K562 (cell line): Measurements from ENCODE around the gene RRAD. TPM values are rescaled to one million over a fixed set of nuclear protein-coding genes. Genes with fewer than 3 reads are reported as not detected.
A peak's percentile ranks its signal among the peaks of the same experiment; 100 is the strongest.

Experiments
- ATAC-seq: fragments of 200-7000 bp; cut with Tn5 transposase; 3 replicates; pipeline ENCODE4 v1.9.1; 2020; ENCODE audit warnings: moderate library complexity
- BruUV-seq: library from RNA; stranded (reverse); fragments of 400-500 nt; replicated peaks from 2 replicates; lab custom pipeline; 2021; lab: Mats Ljungman, UMichigan
- CTCF ChIA-PET: fragments of 300-600 bp; formaldehyde crosslinking; extraction: SDS; loops from one replicate; lab custom pipeline; 2021; ENCODE audit warnings: low intra/inter-chr PET ratio; lab: Yijun Ruan, JAX
- POLR2A ChIA-PET: fragments of 300-600, 350-650 bp; sonication (Branson Sonifier 250); formaldehyde crosslinking; extraction: SDS; loops from one replicate; lab custom pipeline; 2021; ENCODE audit warnings: antibody characterized with exemption, inconsistent platforms; lab: Yijun Ruan, JAX
- DNase-seq, 4 experiments: peaks; one replicate each; pipeline versions ENCODE4 v3.0.0 to v3.0.0-alpha.2; 2011 to 2018; ENCODE audit warnings: low spot score in 3 of 4, mixed read lengths in 3 of 4; ENCODE audit errors: extremely low read depth in 1 of 4
- FAIRE-seq: peaks from 2 replicates; lab custom pipeline; 2011; peaks lifted over from hg19 to GRCh38; lab: Jason Lieb, UNC
- H2AFZ ChIP-seq: 2 replicates; pipeline ENCODE4 v1.6.0; 2011; ENCODE audit warnings: low read depth, low read length, control low read depth, inconsistent platforms
- H3K27ac ChIP-seq: fragments of 200-600 bp; 3 replicates; pipeline ENCODE4 v1.8.0; 2011; ENCODE audit warnings: low read depth, mild to moderate bottlenecking, control low read depth, inconsistent platforms, low read length, moderate library complexity, mixed read lengths; ENCODE audit errors: extremely low read depth
- H3K27me3 ChIP-seq, 2 experiments: fragments of 300-600 bp in 1 of 2; 2 replicates in 1 of 2; 3 replicates in 1 of 2; pipeline versions ENCODE4 v1.6.0 to v1.8.0; 2011; ENCODE audit warnings: inconsistent platforms in 2 of 2, low read length in 2 of 2, mild to moderate bottlenecking in 1 of 2, mixed read lengths in 1 of 2, moderate library complexity in 1 of 2; ENCODE audit not compliant: control insufficient read depth in 2 of 2, insufficient read depth in 2 of 2
- H3K36me3 ChIP-seq: fragments of 300-600 bp; 3 replicates; pipeline ENCODE4 v1.8.0; 2011; ENCODE audit warnings: mild to moderate bottlenecking, low read length, inconsistent platforms; ENCODE audit not compliant: control insufficient read depth, insufficient read depth
- H3K4me1 ChIP-seq, 2 experiments: fragments of 200-600 bp in 1 of 2; replicated peaks in 1 of 2; 2 replicates in 1 of 2; 3 replicates in 1 of 2; pipeline versions ENCODE4 v1.5.1 to v1.8.0; 2011; ENCODE audit warnings: inconsistent platforms in 2 of 2, low read length in 2 of 2, mild to moderate bottlenecking in 1 of 2, mixed read lengths in 1 of 2, moderate library complexity in 1 of 2; ENCODE audit not compliant: control insufficient read depth in 2 of 2, insufficient read depth in 2 of 2
- H3K4me2 ChIP-seq: 2 replicates; pipeline ENCODE4 v1.6.1; 2011; ENCODE audit warnings: low read length, control low read depth, inconsistent platforms, mixed read lengths; ENCODE audit not compliant: insufficient read depth
- H3K4me3 ChIP-seq: fragments of 200-600 bp; sonication (generic), shearing (Covaris generic); 2 replicates; pipeline ENCODE4 v1.5.1; 2016; ENCODE audit warnings: control low read depth, inconsistent platforms
- H3K79me2 ChIP-seq: fragments of 200-600 bp; 3 replicates; pipeline ENCODE4 v1.8.0; 2011; ENCODE audit warnings: low read length, inconsistent platforms; ENCODE audit not compliant: control insufficient read depth, insufficient read depth
- H3K9ac ChIP-seq, 2 experiments: 2 replicates each; pipeline versions ENCODE4 v1.6.0 to v1.6.1; 2011; ENCODE audit warnings: low read depth in 2 of 2, low read length in 2 of 2, control low read depth in 1 of 2, inconsistent platforms in 1 of 2, mild to moderate bottlenecking in 1 of 2, mixed read lengths in 1 of 2; ENCODE audit not compliant: insufficient read depth in 1 of 2
- H3K9me1 ChIP-seq: one replicate; pipeline ENCODE4 v1.6.0; 2011; ENCODE audit warnings: inconsistent platforms, mild to moderate bottlenecking, low read length, moderate library complexity; ENCODE audit not compliant: control insufficient read depth, insufficient read depth
- H3K9me3 ChIP-seq: replicated peaks from 2 replicates; pipeline ENCODE4 v1.5.1; 2011; ENCODE audit warnings: low read depth, low read length, inconsistent platforms; ENCODE audit not compliant: control insufficient read depth, insufficient read depth
- H4K20me1 ChIP-seq: replicated peaks from 2 replicates; pipeline ENCODE4 v1.6.1; 2011; ENCODE audit warnings: low read length, inconsistent platforms, mixed read lengths; ENCODE audit not compliant: control insufficient read depth, insufficient read depth
- ARHGAP35 ChIP-seq: fragments of 450-650 bp; IDR thresholded peaks from 2 replicates; pipeline ENCODE4 v1.6.1; 2018; ENCODE audit not compliant: partially characterized antibody
- FOXA3 ChIP-seq, 2 experiments: fragments of 450-650 bp in 1 of 2; sonication (generic) in 1 of 2; formaldehyde crosslinking; IDR thresholded peaks in 1 of 2; conservative IDR thresholded peaks in 1 of 2; 2 replicates each; pipeline versions ENCODE4 v1.4.0 to v1.8.0; 2020 to 2022; ENCODE audit warnings: mild to moderate bottlenecking in 2 of 2, missing genetic modification reagents in 1 of 2
- RBFOX2 ChIP-seq: fragments of 200-400 bp; formaldehyde crosslinking; IDR thresholded peaks from 2 replicates; pipeline ENCODE4 v1.6.1; 2017; ENCODE audit warnings: low read depth, mild to moderate bottlenecking, low read length, moderate library complexity
- UBTF ChIP-seq, 2 experiments: IDR thresholded peaks; 2 replicates each; pipeline ENCODE4 v1.6.1; 2012; ENCODE audit warnings: improper control_type of control experiment in 2 of 2, low read depth in 2 of 2, low read length in 2 of 2, borderline replicate concordance in 1 of 2
- WGBS: fragments of 100-300 bp; shearing (Covaris generic); methylation state at CpG from one replicate; pipeline ENCODE4 v1.1.6; 2016; ENCODE audit warnings: low coverage, mixed read lengths; ENCODE audit not compliant: insufficient coverage; ENCODE audit errors: missing lambda C conversion rate; 5-methylcytosine and 5-hydroxymethylcytosine counted together
- in situ Hi-C: fragments of 300-500 bp; cut with MboI; formaldehyde crosslinking; loops from 4 replicates; pipeline ENCODE4 v1.15.0; 2018; ENCODE audit warnings: inconsistent platforms, mixed read lengths
- intact Hi-C: fragments of 100-400 bp; cut with micrococcal nuclease; formaldehyde crosslinking; loops from 2 replicates; pipeline ENCODE4 v1.14.2; 2022
- polyA plus RNA-seq, 8 experiments: library from polyadenylated mRNA; depleted of rRNA in 4 of 8; stranded (reverse) in 5 of 8; unstranded in 3 of 8; fragments of >200 nt; fragmentation: Nextera tagmentation in 2 of 8; fragmentation: Illumina TruSeq in 1 of 8; extraction: Ambion mirVana in 2 of 8; extraction: Trizol in 1 of 8; gene quantifications; 2 replicates each; pipeline versions ENCODE4 v1.2.1 to v1.2.3, GENCODE V29; 2011 to 2014; ENCODE audit warnings: inconsistent platforms in 1 of 8, missing spikeins in 1 of 8
- total RNA-seq, 7 experiments: library from RNA; depleted of rRNA in 6 of 7; stranded (reverse); fragments of >200 nt in 6 of 7; fragmentation: Illumina TruSeq in 2 of 7; extraction: Trizol in 2 of 7; gene quantifications; 2 replicates each; pipeline versions ENCODE4 v1.2.1 to v1.2.3, GENCODE V29; 2011 to 2021; ENCODE audit warnings: low replicate concordance in 1 of 7
- TF ChIP-seq, protein P1 (sequence below): fragments of 450-650 bp; IDR thresholded peaks from 2 replicates; pipeline ENCODE4 v1.6.1; 2016; ENCODE audit warnings: mild to moderate bottlenecking, moderate library complexity

RRAD gene
- total and polyA plus RNA-seq, 9 of the 15 experiments (the other 6 are each of a cell fraction or from before 2014, with no cell fraction given), result 0.09 to 0.20 (median 0.13) TPM; not detected in 5

DNA sequence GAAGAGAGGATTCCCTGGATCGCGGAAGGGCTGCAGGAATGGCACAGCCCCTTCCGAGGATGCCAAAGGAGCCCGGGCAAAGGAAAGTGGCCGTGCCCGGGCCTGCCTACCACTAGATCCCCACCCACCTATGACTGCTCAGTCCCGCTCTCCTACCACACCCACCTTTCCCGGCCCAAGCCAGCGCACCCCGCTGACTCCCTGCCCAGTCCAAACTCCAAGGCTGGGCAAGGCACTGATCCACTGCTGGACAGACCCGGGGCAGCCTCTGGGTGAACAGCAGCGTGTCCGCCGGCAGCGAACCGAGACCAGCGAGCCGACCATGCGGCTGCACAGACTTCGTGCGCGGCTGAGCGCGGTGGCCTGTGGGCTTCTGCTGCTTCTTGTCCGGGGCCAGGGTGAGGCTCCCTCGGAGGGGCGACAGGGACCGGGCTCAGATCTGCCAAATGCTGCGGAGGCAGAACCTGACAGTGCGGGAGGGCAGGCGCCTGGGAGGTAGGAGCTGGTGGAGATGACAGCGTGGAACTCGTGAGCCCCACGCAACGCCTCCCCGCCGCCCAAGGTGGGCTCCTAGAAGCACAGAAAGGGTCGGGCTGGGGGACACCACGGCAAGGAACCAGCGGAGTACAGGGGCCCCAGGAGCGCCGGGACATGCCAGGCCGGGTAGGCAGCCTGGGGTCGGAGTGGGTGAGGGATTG is 10.1 kb upstream of the RRAD start, which contains the start of gene CES2:
CES2 (plus strand) TSS at position 203 of the 698 bp plus-strand sequence; CDS start at position 323, 120 bp downstream.
- Histone ChIP-seq H3K4me1 (peaks cover 21 to 47% of the 10 kb centered on the region in 2 experiments), H3K9ac (peak within 1 kb of the TSS; percentile 98 to 100), H3K9me3 (no peaks in the 10 kb centered on the region), H3K4me2 (peak within 1 kb of the TSS; percentile 100), H3K27me3 (no peaks in the 10 kb centered on the region), H3K4me3 (peak within 1 kb of the TSS; percentile 99), H3K79me2 (peaks cover 49% of the 10 kb centered on the region), H3K36me3 (peaks cover 60% of the 10 kb centered on the region; the same call in 2 of the 3 replicates), H4K20me1 (peaks cover 10% of the 10 kb centered on the region; the same call in 1 of the 2 replicates), H3K27ac (peak within 1 kb of the TSS; percentile 90), H2AFZ (peak within 1 kb of the TSS; percentile 98), H3K9me1 (peaks cover 4% of the 10 kb centered on the region)
- DNase-seq (peak in 3 of 4 experiments; percentile 31 to 60 (median 58)), FAIRE-seq (no peak), ATAC-seq (peak; percentile 37)
- POLR2A ChIA-PET, result interaction anchor here (0.5 to 0.6 kb wide), 2 partner anchors 33 to 476 kb away, joined by 3 read pairs; no protein-coding TSS in a partner anchor
- WGBS, result 27% methylated on average over 40 of the region's 44 CpGs
- CTCF ChIA-PET, result interaction anchor here (0.7 kb wide), 1 partner anchor 41 kb away, joined by 5 read pairs; no protein-coding TSS in a partner anchor
- in situ Hi-C loops, result no loop called here
- intact Hi-C loops, result no loop called here
- no TSS peak for BruUV-seq
- TF ChIP-seq UBTF (IDR thresholded peaks at IDR 0.05; ENCODE audit: borderline replicate concordance in 1 of 2, low read depth in 2 of 2, low read length in 2 of 2) (no peak), ARHGAP35 (no peak), FOXA3 (CRISPR knock-in tag; conservative IDR thresholded peaks at IDR 0.05 in 1 of 2, IDR thresholded peaks at IDR 0.05 in 1 of 2) (0 out of 4 replicates have a peak, but pooled peaks of 1 of the 2 experiments have one; percentile 12), RBFOX2 (peak; percentile 49; the same call in 1 of the 2 replicates)
- TF ChIP-seq, protein P1, sequence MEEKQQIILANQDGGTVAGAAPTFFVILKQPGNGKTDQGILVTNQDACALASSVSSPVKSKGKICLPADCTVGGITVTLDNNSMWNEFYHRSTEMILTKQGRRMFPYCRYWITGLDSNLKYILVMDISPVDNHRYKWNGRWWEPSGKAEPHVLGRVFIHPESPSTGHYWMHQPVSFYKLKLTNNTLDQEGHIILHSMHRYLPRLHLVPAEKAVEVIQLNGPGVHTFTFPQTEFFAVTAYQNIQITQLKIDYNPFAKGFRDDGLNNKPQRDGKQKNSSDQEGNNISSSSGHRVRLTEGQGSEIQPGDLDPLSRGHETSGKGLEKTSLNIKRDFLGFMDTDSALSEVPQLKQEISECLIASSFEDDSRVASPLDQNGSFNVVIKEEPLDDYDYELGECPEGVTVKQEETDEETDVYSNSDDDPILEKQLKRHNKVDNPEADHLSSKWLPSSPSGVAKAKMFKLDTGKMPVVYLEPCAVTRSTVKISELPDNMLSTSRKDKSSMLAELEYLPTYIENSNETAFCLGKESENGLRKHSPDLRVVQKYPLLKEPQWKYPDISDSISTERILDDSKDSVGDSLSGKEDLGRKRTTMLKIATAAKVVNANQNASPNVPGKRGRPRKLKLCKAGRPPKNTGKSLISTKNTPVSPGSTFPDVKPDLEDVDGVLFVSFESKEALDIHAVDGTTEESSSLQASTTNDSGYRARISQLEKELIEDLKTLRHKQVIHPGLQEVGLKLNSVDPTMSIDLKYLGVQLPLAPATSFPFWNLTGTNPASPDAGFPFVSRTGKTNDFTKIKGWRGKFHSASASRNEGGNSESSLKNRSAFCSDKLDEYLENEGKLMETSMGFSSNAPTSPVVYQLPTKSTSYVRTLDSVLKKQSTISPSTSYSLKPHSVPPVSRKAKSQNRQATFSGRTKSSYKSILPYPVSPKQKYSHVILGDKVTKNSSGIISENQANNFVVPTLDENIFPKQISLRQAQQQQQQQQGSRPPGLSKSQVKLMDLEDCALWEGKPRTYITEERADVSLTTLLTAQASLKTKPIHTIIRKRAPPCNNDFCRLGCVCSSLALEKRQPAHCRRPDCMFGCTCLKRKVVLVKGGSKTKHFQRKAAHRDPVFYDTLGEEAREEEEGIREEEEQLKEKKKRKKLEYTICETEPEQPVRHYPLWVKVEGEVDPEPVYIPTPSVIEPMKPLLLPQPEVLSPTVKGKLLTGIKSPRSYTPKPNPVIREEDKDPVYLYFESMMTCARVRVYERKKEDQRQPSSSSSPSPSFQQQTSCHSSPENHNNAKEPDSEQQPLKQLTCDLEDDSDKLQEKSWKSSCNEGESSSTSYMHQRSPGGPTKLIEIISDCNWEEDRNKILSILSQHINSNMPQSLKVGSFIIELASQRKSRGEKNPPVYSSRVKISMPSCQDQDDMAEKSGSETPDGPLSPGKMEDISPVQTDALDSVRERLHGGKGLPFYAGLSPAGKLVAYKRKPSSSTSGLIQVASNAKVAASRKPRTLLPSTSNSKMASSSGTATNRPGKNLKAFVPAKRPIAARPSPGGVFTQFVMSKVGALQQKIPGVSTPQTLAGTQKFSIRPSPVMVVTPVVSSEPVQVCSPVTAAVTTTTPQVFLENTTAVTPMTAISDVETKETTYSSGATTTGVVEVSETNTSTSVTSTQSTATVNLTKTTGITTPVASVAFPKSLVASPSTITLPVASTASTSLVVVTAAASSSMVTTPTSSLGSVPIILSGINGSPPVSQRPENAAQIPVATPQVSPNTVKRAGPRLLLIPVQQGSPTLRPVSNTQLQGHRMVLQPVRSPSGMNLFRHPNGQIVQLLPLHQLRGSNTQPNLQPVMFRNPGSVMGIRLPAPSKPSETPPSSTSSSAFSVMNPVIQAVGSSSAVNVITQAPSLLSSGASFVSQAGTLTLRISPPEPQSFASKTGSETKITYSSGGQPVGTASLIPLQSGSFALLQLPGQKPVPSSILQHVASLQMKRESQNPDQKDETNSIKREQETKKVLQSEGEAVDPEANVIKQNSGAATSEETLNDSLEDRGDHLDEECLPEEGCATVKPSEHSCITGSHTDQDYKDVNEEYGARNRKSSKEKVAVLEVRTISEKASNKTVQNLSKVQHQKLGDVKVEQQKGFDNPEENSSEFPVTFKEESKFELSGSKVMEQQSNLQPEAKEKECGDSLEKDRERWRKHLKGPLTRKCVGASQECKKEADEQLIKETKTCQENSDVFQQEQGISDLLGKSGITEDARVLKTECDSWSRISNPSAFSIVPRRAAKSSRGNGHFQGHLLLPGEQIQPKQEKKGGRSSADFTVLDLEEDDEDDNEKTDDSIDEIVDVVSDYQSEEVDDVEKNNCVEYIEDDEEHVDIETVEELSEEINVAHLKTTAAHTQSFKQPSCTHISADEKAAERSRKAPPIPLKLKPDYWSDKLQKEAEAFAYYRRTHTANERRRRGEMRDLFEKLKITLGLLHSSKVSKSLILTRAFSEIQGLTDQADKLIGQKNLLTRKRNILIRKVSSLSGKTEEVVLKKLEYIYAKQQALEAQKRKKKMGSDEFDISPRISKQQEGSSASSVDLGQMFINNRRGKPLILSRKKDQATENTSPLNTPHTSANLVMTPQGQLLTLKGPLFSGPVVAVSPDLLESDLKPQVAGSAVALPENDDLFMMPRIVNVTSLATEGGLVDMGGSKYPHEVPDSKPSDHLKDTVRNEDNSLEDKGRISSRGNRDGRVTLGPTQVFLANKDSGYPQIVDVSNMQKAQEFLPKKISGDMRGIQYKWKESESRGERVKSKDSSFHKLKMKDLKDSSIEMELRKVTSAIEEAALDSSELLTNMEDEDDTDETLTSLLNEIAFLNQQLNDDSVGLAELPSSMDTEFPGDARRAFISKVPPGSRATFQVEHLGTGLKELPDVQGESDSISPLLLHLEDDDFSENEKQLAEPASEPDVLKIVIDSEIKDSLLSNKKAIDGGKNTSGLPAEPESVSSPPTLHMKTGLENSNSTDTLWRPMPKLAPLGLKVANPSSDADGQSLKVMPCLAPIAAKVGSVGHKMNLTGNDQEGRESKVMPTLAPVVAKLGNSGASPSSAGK, result peak; percentile 55; the same call in 1 of the 2 replicates
